GM13976 (cell line): ENCODE data around the gene PSMD13.

Source experiments
- DNase-seq: peaks from one replicate; pipeline ENCODE4 v3.0.0; 2012; ENCODE audit warnings: low spot score
- CTCF ChIP-seq: IDR thresholded peaks from 2 replicates; pipeline ENCODE4 v1.5.1; 2012; ENCODE audit warnings: borderline replicate concordance, mild to moderate bottlenecking; ENCODE audit not compliant: insufficient read depth; ENCODE audit errors: extremely low read depth, missing control alignments, control extremely low read depth
- in situ Hi-C: fragments of 300-500 bp; cut with MboI; formaldehyde crosslinking; loops from one replicate; pipeline ENCODE4 v1.12.0; 2022; ENCODE audit warnings: low sequenced_read_pairs, mixed read lengths, inconsistent platforms; ENCODE audit not compliant: unreplicated experiment

PSMD13 gene

GRCh38 chr11:201966-202365, 34.8 kb upstream of the PSMD13 start:
- TF ChIP-seq CTCF: no peak
- DNase-seq: no peak
- in situ Hi-C loops: no loop called here

GRCh38 chr11:202490-202889, 34.3 kb upstream of the PSMD13 start:
- in situ Hi-C loops: no loop called here
- DNase-seq: no peak
- TF ChIP-seq CTCF: no peak

GRCh38 chr11:203056-203944, 33.5 kb upstream of the PSMD13 start:
- DNase-seq: no peak
- in situ Hi-C loops: no loop called here

GRCh38 chr11:203945-204586, 32.7 kb upstream of the PSMD13 start:
- DNase-seq: no peak
- in situ Hi-C loops: no loop called here
- no peak for TF ChIP-seq CTCF

More at GRCh38 chr11:203056-203944, 33.5 kb upstream of the PSMD13 start:
- no peak for TF ChIP-seq CTCF

GRCh38 chr11:204587-205109, 32.1 kb upstream of the PSMD13 start:
- in situ Hi-C loops: no loop called here
- TF ChIP-seq CTCF: no peak
- no peak for DNase-seq

- no peak for TF ChIP-seq CTCF
- in situ Hi-C loops: no loop called here
- DNase-seq: no peak
Observed at GRCh38 chr11:205221-206001, 31.4 kb upstream of the PSMD13 start.
